A673 (cell line): ENCODE data around the gene BEST3. TPM values are rescaled to one million over a fixed set of nuclear protein-coding genes. Genes with fewer than 3 reads are reported as not detected.

ENCODE experiments used
- BruUV-seq: library from RNA; stranded (reverse); fragments of 400-500 nt; replicated peaks from 2 replicates; lab custom pipeline; 2021; lab: Mats Ljungman, UMichigan
- CTCF ChIA-PET: fragments of 300-600 bp; sonication (Branson Sonifier 250); formaldehyde crosslinking; loops from one replicate; lab custom pipeline; 2022; ENCODE audit warnings: antibody characterized with exemption; lab: Charles Lee
- POLR2A ChIA-PET: fragments of 300-600 bp; sonication (Branson Sonifier 250); formaldehyde crosslinking; loops from one replicate; lab custom pipeline; 2022; ENCODE audit warnings: antibody characterized with exemption; ENCODE audit not compliant: low non-redundant PET; lab: Charles Lee
- DNase-seq: peaks from one replicate; pipeline ENCODE4 v3.0.0-alpha.2; 2015; ENCODE audit warnings: low spot score
- H3K27ac ChIP-seq: fragments of 200-600 bp; sonication (generic); 2 replicates; pipeline ENCODE4 v1.5.1; 2016; ENCODE audit warnings: mixed run types, low read depth, mild to moderate bottlenecking, mixed read lengths, antibody characterized with exemption, low read length; ENCODE audit not compliant: poor library complexity, severe bottlenecking
- H3K27me3 ChIP-seq: fragments of 200-600 bp; sonication (generic); replicated peaks from 2 replicates; pipeline ENCODE4 v1.6.1; 2017; ENCODE audit warnings: mixed run types, low read depth, mild to moderate bottlenecking, mixed read lengths, antibody characterized with exemption, low read length; ENCODE audit not compliant: insufficient read depth, poor library complexity
- H3K36me3 ChIP-seq: fragments of 200-600 bp; sonication (generic); 2 replicates; pipeline ENCODE4 v1.6.1; 2016; ENCODE audit warnings: mixed run types, mild to moderate bottlenecking, mixed read lengths, antibody characterized with exemption, low read length; ENCODE audit not compliant: insufficient read depth, poor library complexity, severe bottlenecking
- H3K4me1 ChIP-seq: fragments of 200-600 bp; sonication (generic); 2 replicates; pipeline ENCODE4 v1.6.1; 2017; ENCODE audit warnings: mixed run types, mild to moderate bottlenecking, mixed read lengths, antibody characterized with exemption, low read length; ENCODE audit not compliant: insufficient read depth, poor library complexity, severe bottlenecking
- H3K4me3 ChIP-seq: fragments of 200-600 bp; sonication (generic); 2 replicates; pipeline ENCODE4 v1.5.1; 2016; ENCODE audit warnings: low read depth, mixed run types, mild to moderate bottlenecking, mixed read lengths, low read length; ENCODE audit not compliant: poor library complexity, severe bottlenecking
- H3K9me3 ChIP-seq: fragments of 200-600 bp; sonication (generic); 2 replicates; pipeline ENCODE4 v1.6.1; 2016; ENCODE audit warnings: mixed run types, low read depth, mild to moderate bottlenecking, mixed read lengths, antibody characterized with exemption, low read length; ENCODE audit not compliant: poor library complexity, severe bottlenecking
- CTCF ChIP-seq: fragments of 300-800, 200-600 bp; sonication (generic); conservative IDR thresholded peaks from 2 replicates; pipeline ENCODE4 v1.5.1; 2017; ENCODE audit warnings: low read depth, mild to moderate bottlenecking, antibody characterized with exemption, low read length, moderate library complexity, mixed read lengths
- EZH2 ChIP-seq: fragments of 200-600 bp; sonication (generic); IDR thresholded peaks from 2 replicates; pipeline ENCODE4 v1.6.1; 2017; ENCODE audit warnings: borderline replicate concordance, low read depth, mild to moderate bottlenecking, mixed read lengths, antibody characterized with exemption, low read length; ENCODE audit not compliant: poor library complexity, severe bottlenecking
- intact Hi-C: fragments of 100-400 bp; cut with micrococcal nuclease; formaldehyde crosslinking; loops from one replicate; pipeline ENCODE4 v1.10.0; 2022; ENCODE audit not compliant: unreplicated experiment
- total RNA-seq: library from RNA; stranded (reverse); gene quantifications from 2 replicates; pipeline ENCODE4 v1.2.3, GENCODE V29; 2021

BEST3 gene
- total RNA-seq, 1 experiment from 2014 or later = 0.69 TPM

- Histone ChIP-seq H3K27ac (no peak overlapping the region), H3K9me3 (no peaks in the 10 kb centered on the region), H3K4me1 (no peaks in the 10 kb centered on the region), H3K4me3 (no peak overlapping the region), H3K36me3 (no peaks in the 10 kb centered on the region), H3K27me3 (no peaks in the 10 kb centered on the region)
- intact Hi-C loops = no loop called here
- TF ChIP-seq CTCF = no peak
- TF ChIP-seq EZH2 = no peak
- ChIA-PET CTCF (no interaction called here), POLR2A (no interaction called here)
- DNase-seq = no peak
- BruUV-seq = no TSS peak
Observed at GRCh38 chr12:69682110-69682755, 16.9 kb downstream of the BEST3 start.

GRCh38 chr12:69679119-69679518 lies 20.0 kb downstream of the BEST3 start:
- no peaks in the 10 kb centered on the region for H3K9me3 ChIP-seq
- CTCF ChIA-PET = no interaction called here

GRCh38 chr12:69676257-69677012 lies 22.7 kb downstream of the BEST3 start:
- no peak for TF ChIP-seq EZH2
- peak; percentile 35; the same call in 1 of the 2 replicates for TF ChIP-seq CTCF
- ChIA-PET POLR2A (no interaction called here), CTCF (interaction anchor here (0.6 kb wide), 1 partner anchor 794 kb away, joined by 6 read pairs; no protein-coding TSS in a partner anchor)
- no peak for DNase-seq
- no TSS peak for BruUV-seq
- no peak overlapping the region for H3K4me3 ChIP-seq
- H3K4me1 ChIP-seq = no peaks in the 10 kb centered on the region
- H3K9me3 ChIP-seq = no peaks in the 10 kb centered on the region
- no peak overlapping the region for H3K27ac ChIP-seq
- no peaks in the 10 kb centered on the region for H3K36me3 ChIP-seq
- H3K27me3 ChIP-seq = no peaks in the 10 kb centered on the region
- intact Hi-C loops = no loop called here

More at GRCh38 chr12:69679119-69679518, 20.0 kb downstream of the BEST3 start:
- POLR2A ChIA-PET = no interaction called here
- BruUV-seq = no TSS peak
- Histone ChIP-seq H3K27ac (no peak overlapping the region), H3K4me1 (no peaks in the 10 kb centered on the region), H3K27me3 (no peaks in the 10 kb centered on the region), H3K36me3 (no peaks in the 10 kb centered on the region), H3K4me3 (no peak overlapping the region)
- TF ChIP-seq EZH2 (no peak), CTCF (no peak)
- intact Hi-C loops = no loop called here
- no peak for DNase-seq
